ENCODE measurements around the gene CNPY4.

CNPY4 gene

DNA sequence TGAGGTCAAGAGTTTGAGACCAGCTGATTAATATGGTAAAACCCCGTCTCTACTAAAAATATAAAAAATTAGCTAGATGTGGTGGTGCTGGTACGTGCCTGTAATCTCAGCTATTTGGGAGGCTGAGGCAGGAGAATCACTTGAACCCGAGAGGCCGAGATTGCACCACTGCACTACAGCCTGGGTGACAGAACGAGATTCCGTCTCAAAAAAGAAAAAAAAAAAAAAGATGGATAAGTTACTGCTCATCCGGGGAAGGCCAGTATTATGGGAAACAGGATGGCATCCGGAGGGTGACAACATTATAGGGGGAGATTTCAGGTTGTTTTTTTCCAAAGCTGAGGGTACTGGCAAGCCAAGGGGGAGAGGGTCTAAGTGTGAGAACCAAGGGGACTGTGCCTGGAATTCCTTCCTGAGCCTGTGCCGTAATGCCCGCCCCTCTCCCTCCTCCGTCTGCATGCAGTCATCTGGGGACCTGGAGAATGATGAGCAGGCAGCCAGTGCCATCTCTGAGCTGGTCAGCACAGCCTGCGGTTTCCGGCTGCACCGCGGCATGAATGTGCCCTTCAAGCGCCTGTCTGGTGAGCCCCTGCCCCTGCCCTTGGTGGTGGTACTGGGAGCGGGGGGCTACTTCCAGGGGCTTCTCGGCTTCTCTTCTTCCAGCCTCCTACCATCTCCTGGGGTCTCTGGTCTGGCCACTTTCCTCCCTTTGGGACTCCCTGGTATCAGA lies 33.7 kb downstream of the CNPY4 start:
- no peak for DNase-seq

DNA sequence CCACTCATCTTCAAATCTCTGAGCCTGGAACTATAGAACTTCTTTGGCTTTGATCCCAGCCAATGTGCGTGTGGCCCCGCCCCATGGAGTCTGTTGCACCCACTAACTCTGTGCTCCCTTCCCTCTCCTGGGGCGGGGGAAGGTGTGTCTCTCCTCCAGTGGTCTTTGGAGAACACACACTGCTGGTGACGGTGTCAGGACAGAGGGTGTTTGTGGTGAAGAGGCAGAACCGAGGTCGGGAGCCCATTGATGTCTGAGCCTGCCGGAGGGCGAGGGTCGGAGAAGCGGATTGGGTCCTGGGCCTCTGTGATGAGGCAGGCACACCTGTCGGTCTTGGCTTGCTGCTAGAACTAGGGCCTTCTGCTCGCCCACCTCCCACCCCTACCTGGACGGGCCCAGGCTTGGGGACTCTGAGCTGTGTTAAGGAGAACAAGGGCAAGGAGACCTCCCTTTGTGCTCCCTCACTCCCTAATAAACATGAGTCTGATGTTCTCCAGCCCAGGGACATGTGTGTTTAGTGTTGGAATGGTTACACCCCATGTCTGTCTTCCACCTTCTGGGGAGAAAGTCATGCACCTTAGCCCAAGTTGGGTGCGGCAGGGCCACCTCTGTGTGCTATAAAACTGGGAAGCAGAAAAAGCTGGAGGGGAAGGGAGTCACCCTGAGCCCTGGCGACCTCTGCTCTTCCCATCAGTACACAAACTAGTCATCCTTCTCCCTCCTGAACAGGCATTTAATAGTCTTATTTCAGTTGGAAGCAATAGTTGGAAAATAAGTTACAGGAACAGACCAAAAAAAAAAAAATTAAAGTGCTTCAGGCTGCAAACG lies 34.5 kb downstream of the CNPY4 start:
- no peak for DNase-seq

DNA sequence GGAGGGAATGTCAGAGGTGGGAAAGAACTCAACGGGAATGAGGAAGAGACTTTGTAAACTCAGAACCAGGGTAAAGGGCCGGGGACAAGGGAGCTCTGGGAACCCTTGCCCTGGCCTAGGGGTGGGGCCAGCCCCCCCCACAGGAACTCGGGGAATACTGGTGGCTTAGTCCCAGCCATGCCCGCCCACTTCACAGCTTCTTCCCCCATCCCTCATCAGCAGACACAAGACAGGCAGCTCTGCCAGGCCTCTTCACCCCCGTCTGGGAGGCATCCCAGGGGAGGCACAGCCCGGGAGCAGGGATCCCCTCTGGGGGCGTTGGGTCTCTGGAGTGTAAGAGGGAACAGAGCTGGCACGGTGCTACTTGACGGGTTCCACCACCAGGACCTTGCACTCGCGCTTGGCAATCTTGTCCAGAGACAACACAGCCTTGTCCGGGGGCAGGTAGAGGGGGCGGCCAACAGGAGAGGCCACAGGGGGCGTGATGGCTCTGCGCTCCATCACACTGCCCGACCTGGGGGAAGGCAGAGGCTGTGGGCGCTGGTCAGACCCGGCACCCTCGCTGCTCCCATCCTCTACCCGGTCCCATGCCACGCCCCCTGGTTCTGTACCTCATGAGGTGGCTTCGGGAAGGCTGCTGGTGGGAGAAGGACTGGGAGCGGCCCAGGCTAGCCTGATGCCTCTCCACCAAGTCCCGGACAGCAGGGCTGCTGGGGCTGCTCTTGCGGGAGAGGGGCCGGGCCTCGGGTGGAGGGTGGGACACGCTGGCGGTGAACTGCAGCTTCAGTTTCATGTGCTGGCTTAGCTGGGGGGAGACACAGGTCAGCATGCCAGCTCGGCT lies 35.4 kb downstream of the CNPY4 start:
- no peak for DNase-seq

- DNase-seq = no peak
Measured at GRCh38 chr7:100155553-100156317, 36.3 kb downstream of the CNPY4 start.

GRCh38 chr7:100156331-100157068 lies 37.1 kb downstream of the CNPY4 start:
- DNase-seq = no peak

- DNase-seq = no peak
Measured at GRCh38 chr7:100157069-100157333, 37.6 kb downstream of the CNPY4 start.

- no peak for DNase-seq
Measured at GRCh38 chr7:100157334-100158228, 38.1 kb downstream of the CNPY4 start.

- DNase-seq = peak; percentile 71
Measured at GRCh38 chr7:100158229-100159098, 39.0 kb downstream of the CNPY4 start, which contains the start of gene TRAPPC14. Gene TRAPPC14, minus strand, starts transcription at chr7:100158723. Its CDS starts 224 bp downstream, at chr7:100158499.

GRCh38 chr7:100159099-100159623 lies 39.7 kb downstream of the CNPY4 start:
- DNase-seq = no peak

GRCh38 chr7:100160067-100160466 lies 40.6 kb downstream of the CNPY4 start:
- DNase-seq = no peak

DNA sequence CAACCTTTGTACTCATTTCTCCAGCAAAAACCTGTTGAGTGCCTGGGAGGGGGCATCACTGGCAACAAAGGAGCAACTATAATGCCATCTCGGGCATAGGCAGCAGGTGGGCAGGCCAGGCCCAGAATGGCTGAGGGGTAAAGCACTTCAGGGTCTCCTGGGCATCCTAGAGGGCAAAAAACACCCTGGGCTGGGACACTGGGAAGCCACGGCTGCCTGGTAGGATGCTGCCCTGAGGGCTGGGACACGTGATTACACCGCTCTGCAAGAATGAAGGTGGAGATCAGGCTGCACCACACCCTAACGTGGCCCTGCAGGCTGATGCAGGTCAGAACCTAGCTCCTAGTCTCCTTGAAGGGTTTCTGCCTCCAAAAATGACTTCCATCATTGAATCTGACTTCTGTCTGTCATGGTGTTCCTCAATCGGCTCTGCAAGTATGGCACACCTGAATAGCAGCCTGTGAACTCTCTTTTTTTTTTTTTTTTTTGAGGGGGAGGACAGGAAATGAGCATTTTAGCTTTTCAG lies 43.6 kb downstream of the CNPY4 start:
- no peak for DNase-seq

GRCh38 chr7:100163871-100164270 lies 44.4 kb downstream of the CNPY4 start:
- DNase-seq = no peak

DNA sequence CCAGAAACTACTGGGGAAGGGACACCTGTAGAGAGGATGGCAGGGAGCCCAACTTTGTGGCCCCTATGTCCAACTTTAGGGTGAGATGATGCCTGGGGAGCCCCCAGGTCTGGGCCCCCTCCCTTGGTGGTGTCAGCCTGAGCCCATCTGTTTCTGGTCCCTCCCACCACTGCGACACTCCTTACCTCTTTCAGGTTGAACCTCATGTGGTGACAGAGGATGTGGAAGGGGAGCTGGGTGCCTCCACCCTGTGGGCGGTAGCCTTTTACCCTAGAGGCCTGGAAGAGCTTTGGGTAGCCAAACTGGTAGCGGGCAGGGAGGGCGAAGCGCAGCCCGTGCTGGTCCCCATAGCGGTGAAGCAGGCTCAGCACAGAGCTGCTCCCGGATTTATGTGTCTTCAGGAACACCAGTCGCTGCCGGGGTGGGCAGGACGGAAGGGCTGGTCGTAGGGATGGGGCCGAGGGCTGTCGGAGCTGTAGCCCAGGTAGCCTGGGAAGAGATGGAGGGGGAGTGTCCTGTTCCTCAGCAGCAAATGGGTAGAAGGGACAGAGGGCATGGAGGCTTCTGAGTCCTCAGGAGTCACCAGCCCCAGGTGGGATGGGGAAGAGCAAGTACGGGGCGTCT lies 47.0 kb downstream of the CNPY4 start:
- no peak for DNase-seq

GRCh38 chr7:100166970-100167911 lies 47.8 kb downstream of the CNPY4 start:
- no peak for DNase-seq

DNA sequence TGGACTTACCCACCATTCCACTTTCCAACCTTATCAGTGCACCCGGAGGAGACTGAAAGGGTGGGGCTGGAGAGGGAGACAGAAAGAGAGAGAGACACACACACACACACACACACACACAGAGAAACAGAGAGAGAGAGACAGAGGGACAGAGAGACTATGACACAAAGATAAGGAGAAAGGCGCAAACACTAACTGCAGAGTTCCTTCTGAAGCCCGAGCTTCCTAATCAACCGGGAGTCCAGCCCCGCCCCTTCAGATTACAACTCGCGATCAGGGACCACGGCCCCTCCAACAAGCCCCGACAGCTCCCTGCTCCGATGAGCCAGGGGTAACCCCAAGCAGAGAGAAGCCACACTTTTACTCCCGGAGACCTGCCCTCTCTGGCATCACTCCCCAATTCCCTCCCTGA lies 48.5 kb downstream of the CNPY4 start:
- DNase-seq = no peak

- DNase-seq = no peak
Measured at GRCh38 chr7:100169147-100169850, 49.9 kb downstream of the CNPY4 start.

Measured in NCI-H1436 (cell line).